K562 (cell line): ENCODE measurements around the gene SLC4A5. TPM values are rescaled to one million over a fixed set of nuclear protein-coding genes. Genes with fewer than 3 reads are reported as not detected.

ENCODE experiments used
- CBX2 ChIP-seq: fragments of 200-600 bp; sonication (generic); IDR thresholded peaks from one replicate; pipeline ENCODE4 v1.6.1; 2012; ENCODE audit warnings: mild to moderate bottlenecking, low read length, inconsistent platforms; ENCODE audit not compliant: insufficient read depth, poor library complexity, severe bottlenecking
- CBX3 ChIP-seq, 2 experiments: IDR thresholded peaks; 1 replicate in 1 of 2; 2 replicates in 1 of 2; pipeline ENCODE4 v1.6.1; 2012; ENCODE audit warnings: inconsistent platforms in 2 of 2, low read length in 2 of 2, borderline replicate concordance in 1 of 2, control low read depth in 1 of 2
- CHD1 ChIP-seq: fragments of 200-600 bp; sonication (generic); IDR thresholded peaks from one replicate; pipeline ENCODE4 v1.6.1; 2012; ENCODE audit warnings: mild to moderate bottlenecking, moderate library complexity, low read length, inconsistent platforms
- EGR1 ChIP-seq: fragments of 450-650 bp; conservative IDR thresholded peaks from 2 replicates; pipeline ENCODE4 v1.6.1; 2017; ENCODE audit warnings: mild to moderate bottlenecking
- EP300 ChIP-seq: IDR thresholded peaks from 2 replicates; pipeline ENCODE4 v1.6.1; 2012; ENCODE audit warnings: low read length, improper control_type of control experiment
- HCFC1 ChIP-seq: IDR thresholded peaks from 2 replicates; pipeline ENCODE4 v1.6.1; 2012; ENCODE audit warnings: low read depth, low read length, improper control_type of control experiment
- NR3C1 ChIP-seq: sonication (generic); formaldehyde crosslinking; IDR thresholded peaks from 2 replicates; pipeline ENCODE4 v1.8.1; 2022; ENCODE audit warnings: missing genetic modification reagents
- PHF8 ChIP-seq: fragments of 200-600 bp; sonication (generic); IDR thresholded peaks from 2 replicates; pipeline ENCODE4 v1.6.1; 2012; ENCODE audit warnings: mixed run types, mild to moderate bottlenecking, inconsistent platforms, low read length, moderate library complexity, borderline replicate concordance
- RBM15 ChIP-seq: fragments of 200-400 bp; formaldehyde crosslinking; IDR thresholded peaks from 2 replicates; pipeline ENCODE4 v1.6.1; 2018; ENCODE audit warnings: mild to moderate bottlenecking, low read length, moderate library complexity; ENCODE audit not compliant: insufficient read depth
- RBM17 ChIP-seq: fragments of 200-400 bp; formaldehyde crosslinking; IDR thresholded peaks from 2 replicates; pipeline ENCODE4 v1.6.1; 2017; ENCODE audit warnings: low read depth, mild to moderate bottlenecking, low read length, borderline replicate concordance
- SMAD4 ChIP-seq: fragments of 250-450 bp; sonication (Bioruptor Pico); conservative IDR thresholded peaks from 2 replicates; pipeline ENCODE4 v1.8.0; 2021; ENCODE audit warnings: inconsistent platforms, mild to moderate bottlenecking, moderate library complexity
- SRSF3 ChIP-seq: fragments of 200-400 bp; formaldehyde crosslinking; IDR thresholded peaks from 2 replicates; pipeline ENCODE4 v1.6.1; 2016; ENCODE audit warnings: mild to moderate bottlenecking, low read length, moderate library complexity; ENCODE audit not compliant: insufficient read depth
- ZC3H8 ChIP-seq: fragments of 450-650 bp; IDR thresholded peaks from 2 replicates; pipeline ENCODE4 v1.6.1; 2017
- ZNF23 ChIP-seq: fragments of 250-450 bp; sonication (Bioruptor Pico); IDR thresholded peaks from 2 replicates; pipeline ENCODE4 v1.4.0; 2020; ENCODE audit warnings: mild to moderate bottlenecking
- ZNF778 ChIP-seq: fragments of 450-650 bp; formaldehyde crosslinking; IDR thresholded peaks from 2 replicates; pipeline ENCODE4 v1.4.0; 2020; ENCODE audit warnings: mild to moderate bottlenecking, moderate library complexity
- polyA plus RNA-seq, 8 experiments: library from polyadenylated mRNA; depleted of rRNA in 4 of 8; stranded (reverse) in 5 of 8; unstranded in 3 of 8; fragments of >200 nt; fragmentation: Nextera tagmentation in 2 of 8; fragmentation: Illumina TruSeq in 1 of 8; extraction: Ambion mirVana in 2 of 8; extraction: Trizol in 1 of 8; gene quantifications; 2 replicates each; pipeline versions ENCODE4 v1.2.1 to v1.2.3, GENCODE V29; 2011 to 2014; ENCODE audit warnings: inconsistent platforms in 1 of 8, missing spikeins in 1 of 8
- total RNA-seq, 7 experiments: library from RNA; depleted of rRNA in 6 of 7; stranded (reverse); fragments of >200 nt in 6 of 7; fragmentation: Illumina TruSeq in 2 of 7; extraction: Trizol in 2 of 7; gene quantifications; 2 replicates each; pipeline versions ENCODE4 v1.2.1 to v1.2.3, GENCODE V29; 2011 to 2021; ENCODE audit warnings: low replicate concordance in 1 of 7
- TF ChIP-seq, protein P1 (sequence below): fragments of 450-650 bp; IDR thresholded peaks from 2 replicates; pipeline ENCODE4 v1.6.1; 2014; ENCODE audit warnings: low read depth, mild to moderate bottlenecking, moderate library complexity, borderline replicate concordance
- TF ChIP-seq, protein P2 (sequence below): fragments of 450-650 bp; IDR thresholded peaks from 2 replicates; pipeline ENCODE4 v1.6.1; 2018; ENCODE audit not compliant: partially characterized antibody
- TF ChIP-seq, protein P3 (sequence below): sonication (generic); formaldehyde crosslinking; IDR thresholded peaks from 2 replicates; pipeline ENCODE4 v1.8.1; 2023; ENCODE audit warnings: mild to moderate bottlenecking, missing genetic modification reagents
- TF ChIP-seq, protein P4 (sequence below): fragments of 450-650 bp; conservative IDR thresholded peaks from 2 replicates; pipeline ENCODE4 v1.6.1; 2016; ENCODE audit warnings: missing genetic modification characterization, low read depth, mild to moderate bottlenecking, control low read depth, missing compliant biosample characterization

The SLC4A5 gene
- total and polyA plus RNA-seq, 9 of the 15 experiments (the other 6 are each of a cell fraction or from before 2014, with no cell fraction given): 0.03 to 0.77 (median 0.14) TPM; not detected in 1

DNA sequence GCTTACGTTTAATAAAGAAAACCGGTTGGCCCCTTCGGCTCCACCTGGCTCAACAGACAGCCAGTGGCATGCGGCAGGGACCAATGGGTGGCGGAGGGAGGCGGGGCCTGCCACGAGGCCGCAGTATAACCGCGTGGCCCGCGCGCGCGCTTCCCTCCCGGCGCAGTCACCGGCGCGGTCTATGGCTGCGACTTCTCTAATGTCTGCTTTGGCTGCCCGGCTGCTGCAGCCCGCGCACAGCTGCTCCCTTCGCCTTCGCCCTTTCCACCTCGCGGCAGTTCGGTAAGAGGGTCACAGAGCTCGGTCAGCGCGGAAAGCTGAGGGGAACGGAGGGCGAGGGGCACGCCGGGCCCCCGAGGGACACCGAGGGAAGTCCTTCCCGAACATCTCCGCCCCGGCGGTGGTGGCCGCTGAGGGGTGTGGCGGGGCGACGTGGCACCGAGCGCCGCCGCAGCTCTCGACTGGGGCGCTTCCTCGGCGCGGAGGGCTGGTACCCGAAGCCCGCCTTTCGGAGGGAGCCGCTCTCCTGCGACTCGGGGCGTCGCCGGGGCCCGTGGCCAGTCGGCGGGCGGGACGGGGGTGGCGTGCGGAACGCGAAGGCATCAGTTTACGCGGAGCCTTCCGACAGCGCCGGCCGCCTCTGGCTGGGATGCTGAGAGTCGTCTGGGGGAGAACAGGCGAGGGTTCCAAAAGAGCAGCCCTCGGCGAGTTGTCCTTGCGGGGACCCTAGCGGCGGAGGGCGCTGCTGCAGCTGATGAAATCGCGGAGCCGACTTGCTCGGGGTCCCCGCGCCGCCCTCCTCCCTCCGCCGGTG lies 144.5 kb downstream of the SLC4A5 start, which contains the start of gene MTHFD2 (continued):
- TF ChIP-seq, protein P1, sequence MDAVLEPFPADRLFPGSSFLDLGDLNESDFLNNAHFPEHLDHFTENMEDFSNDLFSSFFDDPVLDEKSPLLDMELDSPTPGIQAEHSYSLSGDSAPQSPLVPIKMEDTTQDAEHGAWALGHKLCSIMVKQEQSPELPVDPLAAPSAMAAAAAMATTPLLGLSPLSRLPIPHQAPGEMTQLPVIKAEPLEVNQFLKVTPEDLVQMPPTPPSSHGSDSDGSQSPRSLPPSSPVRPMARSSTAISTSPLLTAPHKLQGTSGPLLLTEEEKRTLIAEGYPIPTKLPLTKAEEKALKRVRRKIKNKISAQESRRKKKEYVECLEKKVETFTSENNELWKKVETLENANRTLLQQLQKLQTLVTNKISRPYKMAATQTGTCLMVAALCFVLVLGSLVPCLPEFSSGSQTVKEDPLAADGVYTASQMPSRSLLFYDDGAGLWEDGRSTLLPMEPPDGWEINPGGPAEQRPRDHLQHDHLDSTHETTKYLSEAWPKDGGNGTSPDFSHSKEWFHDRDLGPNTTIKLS: peak; percentile 97
- peak in 1 of 2 experiments; percentile 36; a peak in 1 of 3 replicates for TF ChIP-seq CBX3 (IDR thresholded peaks at IDR 0.05; ENCODE audit: borderline replicate concordance in 1 of 2, low read length in 2 of 2)
- TF ChIP-seq, protein P2, sequence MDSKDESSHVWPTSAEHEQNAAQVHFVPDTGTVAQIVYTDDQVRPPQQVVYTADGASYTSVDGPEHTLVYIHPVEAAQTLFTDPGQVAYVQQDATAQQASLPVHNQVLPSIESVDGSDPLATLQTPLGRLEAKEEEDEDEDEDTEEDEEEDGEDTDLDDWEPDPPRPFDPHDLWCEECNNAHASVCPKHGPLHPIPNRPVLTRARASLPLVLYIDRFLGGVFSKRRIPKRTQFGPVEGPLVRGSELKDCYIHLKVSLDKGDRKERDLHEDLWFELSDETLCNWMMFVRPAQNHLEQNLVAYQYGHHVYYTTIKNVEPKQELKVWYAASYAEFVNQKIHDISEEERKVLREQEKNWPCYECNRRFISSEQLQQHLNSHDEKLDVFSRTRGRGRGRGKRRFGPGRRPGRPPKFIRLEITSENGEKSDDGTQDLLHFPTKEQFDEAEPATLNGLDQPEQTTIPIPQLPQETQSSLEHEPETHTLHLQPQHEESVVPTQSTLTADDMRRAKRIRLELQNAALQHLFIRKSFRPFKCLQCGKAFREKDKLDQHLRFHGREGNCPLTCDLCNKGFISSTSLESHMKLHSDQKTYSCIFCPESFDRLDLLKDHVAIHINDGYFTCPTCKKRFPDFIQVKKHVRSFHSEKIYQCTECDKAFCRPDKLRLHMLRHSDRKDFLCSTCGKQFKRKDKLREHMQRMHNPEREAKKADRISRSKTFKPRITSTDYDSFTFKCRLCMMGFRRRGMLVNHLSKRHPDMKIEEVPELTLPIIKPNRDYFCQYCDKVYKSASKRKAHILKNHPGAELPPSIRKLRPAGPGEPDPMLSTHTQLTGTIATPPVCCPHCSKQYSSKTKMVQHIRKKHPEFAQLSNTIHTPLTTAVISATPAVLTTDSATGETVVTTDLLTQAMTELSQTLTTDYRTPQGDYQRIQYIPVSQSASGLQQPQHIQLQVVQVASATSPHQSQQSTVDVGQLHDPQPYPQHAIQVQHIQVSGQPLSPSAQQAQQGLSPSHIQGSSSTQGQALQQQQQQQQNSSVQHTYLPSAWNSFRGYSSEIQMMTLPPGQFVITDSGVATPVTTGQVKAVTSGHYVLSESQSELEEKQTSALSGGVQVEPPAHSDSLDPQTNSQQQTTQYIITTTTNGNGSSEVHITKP: no peak
- TF ChIP-seq SRSF3: peak; percentile 98
- TF ChIP-seq CHD1: peak; percentile 88
- no peak for TF ChIP-seq ZC3H8
- TF ChIP-seq EGR1: no peak; the same call in 1 of the 2 replicates
- TF ChIP-seq CBX2: no peak
- TF ChIP-seq, protein P3, sequence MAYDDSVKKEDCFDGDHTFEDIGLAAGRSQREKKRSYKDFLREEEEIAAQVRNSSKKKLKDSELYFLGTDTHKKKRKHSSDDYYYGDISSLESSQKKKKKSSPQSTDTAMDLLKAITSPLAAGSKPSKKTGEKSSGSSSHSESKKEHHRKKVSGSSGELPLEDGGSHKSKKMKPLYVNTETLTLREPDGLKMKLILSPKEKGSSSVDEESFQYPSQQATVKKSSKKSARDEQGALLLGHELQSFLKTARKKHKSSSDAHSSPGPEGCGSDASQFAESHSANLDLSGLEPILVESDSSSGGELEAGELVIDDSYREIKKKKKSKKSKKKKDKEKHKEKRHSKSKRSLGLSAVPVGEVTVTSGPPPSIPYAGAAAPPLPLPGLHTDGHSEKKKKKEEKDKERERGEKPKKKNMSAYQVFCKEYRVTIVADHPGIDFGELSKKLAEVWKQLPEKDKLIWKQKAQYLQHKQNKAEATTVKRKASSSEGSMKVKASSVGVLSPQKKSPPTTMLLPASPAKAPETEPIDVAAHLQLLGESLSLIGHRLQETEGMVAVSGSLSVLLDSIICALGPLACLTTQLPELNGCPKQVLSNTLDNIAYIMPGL (CRISPR knock-in tag): peak; percentile 94
- peak; percentile 58 for TF ChIP-seq EP300
- TF ChIP-seq RBM15: no peak
- TF ChIP-seq PHF8: peak; percentile 94
- TF ChIP-seq ZNF23 (CRISPR knock-in tag): no peak
- TF ChIP-seq SMAD4 (CRISPR knock-in tag): peak; percentile 53
- TF ChIP-seq HCFC1: peak; percentile 61
- TF ChIP-seq, protein P4, sequence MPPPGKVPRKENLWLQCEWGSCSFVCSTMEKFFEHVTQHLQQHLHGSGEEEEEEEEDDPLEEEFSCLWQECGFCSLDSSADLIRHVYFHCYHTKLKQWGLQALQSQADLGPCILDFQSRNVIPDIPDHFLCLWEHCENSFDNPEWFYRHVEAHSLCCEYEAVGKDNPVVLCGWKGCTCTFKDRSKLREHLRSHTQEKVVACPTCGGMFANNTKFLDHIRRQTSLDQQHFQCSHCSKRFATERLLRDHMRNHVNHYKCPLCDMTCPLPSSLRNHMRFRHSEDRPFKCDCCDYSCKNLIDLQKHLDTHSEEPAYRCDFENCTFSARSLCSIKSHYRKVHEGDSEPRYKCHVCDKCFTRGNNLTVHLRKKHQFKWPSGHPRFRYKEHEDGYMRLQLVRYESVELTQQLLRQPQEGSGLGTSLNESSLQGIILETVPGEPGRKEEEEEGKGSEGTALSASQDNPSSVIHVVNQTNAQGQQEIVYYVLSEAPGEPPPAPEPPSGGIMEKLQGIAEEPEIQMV (tag): no peak
- peak; percentile 56; the same call in 1 of the 2 replicates for TF ChIP-seq NR3C1 (CRISPR knock-in tag)
- no peak for TF ChIP-seq ZNF778 (CRISPR knock-in tag)
- TF ChIP-seq RBM17: no peak
